ENCODE data around the gene SLC49A4. TPM values are rescaled to one million over a fixed set of nuclear protein-coding genes. Genes with fewer than 3 reads are reported as not detected.

The SLC49A4 gene
- total and polyA plus RNA-seq, 2 of the 8 experiments (the other 6 are each of a cell fraction or from before 2014, with no cell fraction given), result 9.5 to 10.2 TPM

- TF ChIP-seq SP2 (IDR thresholded peaks at IDR 0.05; ENCODE audit: low read length), result no peak
- TF ChIP-seq HDAC6 (IDR thresholded peaks at IDR 0.05; ENCODE audit: low read depth, low read length), result no peak
- no peak for TF ChIP-seq KDM4A (IDR thresholded peaks at IDR 0.05; ENCODE audit: low read depth, low read length, severe bottlenecking)
- no peak for TF ChIP-seq EGR1 (IDR thresholded peaks at IDR 0.05; ENCODE audit: borderline replicate concordance, low read depth, low read length)
- TF ChIP-seq CBX5 (IDR thresholded peaks at IDR 0.05; ENCODE audit: low read depth, low read length), result no peak
- no peak for TF ChIP-seq CHD2 (IDR thresholded peaks at IDR 0.05; ENCODE audit: low read length)
- no peak for TF ChIP-seq POLR2A (IDR thresholded peaks at IDR 0.05; ENCODE audit: control extremely low read depth in 1 of 2, low read depth in 2 of 2, low read length in 2 of 2)
Observed at GRCh38 chr3:122773944-122774509, 20.8 kb upstream of the SLC49A4 start (continued).

Data from H1 (cell line).